NK-92 (cell line): ENCODE data around the gene EYA2.

Experiments used
- DNase-seq: peaks from one replicate; lab custom pipeline; 2025; ENCODE audit not compliant: unreplicated experiment; lab: John Stamatoyannopoulos, UW

Gene EYA2

DNA sequence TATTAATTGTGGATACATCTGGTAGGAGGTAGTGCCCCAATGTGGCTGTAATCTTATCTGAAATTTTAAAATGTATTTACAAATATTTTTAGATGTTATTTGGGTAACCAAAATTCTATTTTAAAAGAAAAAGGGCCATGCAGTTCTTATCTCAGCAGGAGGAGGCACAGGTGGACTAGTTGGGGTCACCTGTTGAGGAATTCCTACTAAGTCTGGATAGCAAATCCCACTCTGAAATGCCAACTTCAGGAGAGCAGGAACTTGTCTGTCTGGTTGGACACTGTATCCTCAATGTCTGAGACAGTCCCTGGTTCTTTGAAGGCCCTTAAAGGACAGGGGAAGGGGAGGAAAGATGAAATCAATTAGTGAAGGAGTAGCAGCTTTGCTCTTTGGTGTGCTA is 82.6 kb downstream of the EYA2 start:
- DNase-seq, result no peak

DNA sequence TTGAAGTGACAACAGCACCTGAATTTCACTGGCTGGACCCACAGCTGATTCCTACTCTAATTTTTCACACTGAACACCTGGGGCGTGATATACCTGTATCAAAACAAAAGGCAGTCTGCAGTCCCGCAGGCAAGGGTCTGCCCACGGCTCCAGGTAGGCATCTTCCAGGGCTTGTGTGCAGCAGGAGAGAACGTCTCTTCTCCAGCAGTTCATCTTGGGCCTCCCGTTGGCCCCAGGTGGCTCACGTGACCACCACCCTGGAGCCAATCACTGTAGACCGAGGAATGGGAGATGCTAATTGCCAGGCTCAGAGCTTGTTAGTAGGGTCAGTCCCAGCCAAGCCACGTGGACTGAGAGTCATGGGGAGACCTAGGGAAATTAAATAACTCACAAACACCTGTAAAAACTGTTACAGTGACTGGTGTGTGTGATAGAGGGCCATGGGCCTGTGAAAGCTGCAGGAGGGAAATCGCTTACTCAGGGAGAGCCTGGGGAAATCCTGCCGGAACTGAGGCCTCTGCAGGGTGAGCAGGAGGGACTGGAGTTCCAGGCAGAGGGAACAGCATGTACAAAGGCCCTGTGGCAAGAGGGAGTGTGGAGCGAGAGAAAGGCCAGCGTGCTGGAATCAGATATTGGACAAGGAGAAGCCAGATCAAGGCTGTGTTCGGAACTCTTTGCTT is 83.4 kb downstream of the EYA2 start:
- no peak for DNase-seq

DNA sequence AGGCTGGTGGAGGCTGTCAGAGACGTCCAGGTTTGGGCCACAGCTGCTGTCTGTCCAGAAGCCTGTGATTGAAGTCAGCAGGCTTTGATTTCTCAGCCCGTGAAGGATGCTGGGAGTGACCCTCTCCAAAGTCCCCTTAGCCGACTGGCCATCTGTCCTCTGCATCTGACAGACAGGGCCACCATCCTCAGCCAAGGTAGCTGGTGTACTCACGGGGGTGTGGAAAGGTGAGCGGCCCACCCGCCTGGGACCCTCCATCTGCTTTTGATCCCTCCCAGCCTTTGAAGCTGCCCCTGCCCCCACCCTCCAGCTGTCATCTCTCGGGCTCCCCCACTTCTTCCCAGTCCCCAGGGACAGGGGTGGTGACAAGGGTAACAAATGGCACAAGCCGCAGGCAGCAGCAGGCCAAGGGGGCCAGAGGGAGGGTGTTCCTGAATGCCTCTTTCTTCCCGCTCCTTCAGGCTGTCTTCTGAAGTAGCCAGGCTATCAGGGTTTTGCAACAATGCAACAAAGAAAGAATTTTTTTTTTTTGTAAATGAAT is 84.4 kb downstream of the EYA2 start:
- no peak for DNase-seq

DNA sequence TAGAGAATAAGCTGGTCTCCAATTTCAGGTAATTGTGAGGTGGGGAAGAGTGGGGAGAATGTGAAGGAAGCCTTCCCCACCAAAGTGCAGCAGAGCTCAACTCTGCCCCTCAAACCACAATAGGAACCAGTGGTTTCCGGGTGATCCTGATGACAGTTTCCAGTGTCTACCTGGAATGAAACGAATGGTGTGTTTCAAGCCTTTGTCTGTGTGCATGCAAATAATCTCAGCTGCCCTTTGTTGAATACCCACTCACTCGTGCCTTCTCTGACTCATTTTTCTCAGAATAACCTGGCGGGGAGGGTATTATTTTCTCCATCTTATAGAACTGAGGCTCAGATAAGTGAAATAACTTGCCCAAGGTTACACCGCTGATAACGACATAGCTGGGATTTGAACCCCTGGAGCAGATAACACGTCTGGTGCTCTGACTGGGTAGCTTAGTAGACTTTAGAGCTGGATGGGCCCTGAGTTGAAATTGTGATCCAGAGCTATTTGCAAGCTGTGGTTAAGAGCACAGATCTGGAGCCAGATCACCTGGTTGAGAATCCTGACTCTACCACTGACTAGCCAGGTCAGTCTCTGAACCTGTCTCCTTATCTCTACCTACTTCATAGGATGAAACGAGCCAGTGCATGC is 85.1 kb downstream of the EYA2 start:
- DNase-seq, result no peak

DNA sequence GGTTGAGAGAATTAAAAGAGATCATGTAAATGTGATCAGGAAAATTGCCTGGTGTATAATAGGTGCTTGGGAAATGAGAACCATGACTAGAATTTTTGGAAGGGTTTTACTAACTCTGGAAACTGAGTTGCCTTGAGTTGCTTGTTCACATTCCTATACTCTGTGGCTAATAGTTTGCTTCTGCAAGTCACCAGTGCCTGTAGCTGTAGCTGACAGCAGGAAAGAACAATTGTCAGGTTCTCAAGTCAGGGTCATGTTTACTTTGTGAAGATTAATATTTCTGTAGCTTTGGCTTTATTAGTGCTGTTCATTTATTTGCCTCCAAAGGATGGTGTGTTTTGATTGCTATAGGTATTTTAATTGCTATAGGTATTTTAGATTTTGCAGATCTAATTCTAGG is 86.5 kb downstream of the EYA2 start:
- no peak for DNase-seq

DNA sequence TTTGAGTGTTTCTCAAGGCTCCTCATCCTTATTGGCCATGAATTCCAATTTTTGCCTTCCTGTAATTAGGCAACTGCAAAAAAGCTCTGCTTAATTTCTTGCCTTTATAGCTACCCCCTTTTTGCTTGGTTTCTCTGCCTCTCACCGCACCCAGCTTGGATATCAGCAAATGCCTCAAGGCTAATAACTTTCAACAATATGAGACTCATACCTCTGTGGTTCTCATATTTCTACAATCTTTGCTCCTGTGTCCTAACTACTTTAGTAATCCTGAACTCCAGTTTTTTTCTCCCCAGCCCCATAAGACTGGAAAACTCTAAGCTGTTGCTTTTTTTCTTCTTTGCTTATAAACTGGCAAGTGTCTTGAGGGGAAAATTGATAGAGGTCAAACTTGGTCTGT is 88.8 kb downstream of the EYA2 start:
- no peak for DNase-seq

DNA sequence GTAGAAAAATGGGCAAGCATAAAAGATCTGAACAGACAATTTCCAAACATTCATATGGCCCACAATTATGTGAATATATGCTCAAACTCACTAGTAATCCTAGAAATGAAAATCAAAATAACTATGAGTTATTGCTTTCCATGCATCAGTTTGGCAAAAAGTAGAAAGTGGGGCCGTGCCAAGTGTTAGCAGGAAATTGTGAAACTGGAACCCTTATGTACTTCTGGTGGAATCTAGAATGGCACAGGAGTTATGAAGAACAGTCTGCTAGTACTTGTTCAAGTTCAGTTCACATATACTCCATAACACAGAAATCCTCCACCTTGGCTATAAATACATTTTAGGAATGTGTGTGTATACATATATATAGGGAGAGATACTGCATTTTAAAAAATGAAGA is 89.8 kb downstream of the EYA2 start:
- no peak for DNase-seq

DNA sequence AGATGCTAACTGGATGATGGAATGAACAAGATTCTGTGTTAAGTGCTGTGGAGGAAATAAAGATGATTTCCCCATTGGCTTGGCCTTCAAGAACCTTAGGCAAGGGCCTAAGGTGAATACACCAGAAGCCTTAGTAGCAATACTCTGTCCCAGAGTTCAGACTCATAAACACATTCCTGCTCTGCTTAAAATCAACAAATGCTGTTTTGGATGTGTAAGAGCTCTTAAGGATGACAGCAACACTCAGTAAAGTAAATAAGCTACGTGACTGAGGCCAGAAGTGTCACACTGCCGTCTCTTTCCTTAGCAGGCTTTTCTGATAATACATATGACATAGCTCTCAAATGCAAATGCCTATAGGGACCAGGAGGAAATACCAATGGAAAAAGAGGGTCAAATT is 90.6 kb downstream of the EYA2 start:
- DNase-seq, result no peak

DNA sequence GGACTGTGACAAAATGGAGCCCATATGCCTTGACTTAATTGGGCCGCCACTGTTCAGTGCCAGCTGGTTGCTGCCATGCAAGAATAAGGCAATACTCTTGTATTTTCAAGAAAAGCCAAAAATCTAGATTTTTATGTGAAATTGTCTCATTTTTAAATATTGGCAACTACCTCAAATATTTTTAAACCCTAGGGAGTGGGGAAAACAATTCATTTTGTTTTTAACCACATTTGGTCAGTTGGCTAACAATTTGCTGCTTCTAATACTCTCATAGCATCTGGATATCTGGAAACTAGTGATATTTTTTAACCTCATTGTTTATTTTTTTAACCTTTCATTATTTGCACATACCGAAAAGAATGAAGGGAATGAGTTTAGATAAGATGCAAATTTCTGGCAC is 91.0 kb downstream of the EYA2 start:
- DNase-seq, result no peak

DNA sequence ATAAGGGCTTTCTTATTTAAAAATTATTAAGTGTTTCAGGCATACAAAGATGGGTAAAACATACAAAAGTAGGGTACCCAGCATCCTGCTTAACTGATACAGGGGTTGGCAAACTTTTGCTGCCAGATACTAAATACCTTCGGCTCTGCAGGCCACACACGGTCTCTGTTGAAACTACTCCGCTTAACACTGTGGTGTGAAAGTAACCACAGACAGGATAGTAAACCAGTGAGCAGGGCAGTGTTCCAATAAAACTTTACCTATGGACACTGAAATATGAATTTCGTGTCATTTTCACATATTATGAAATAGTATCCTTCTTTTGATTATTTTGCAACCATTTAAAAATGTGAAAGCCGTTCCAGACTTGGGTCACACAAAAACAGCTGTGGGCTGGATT is 92.4 kb downstream of the EYA2 start:
- DNase-seq, result no peak

DNA sequence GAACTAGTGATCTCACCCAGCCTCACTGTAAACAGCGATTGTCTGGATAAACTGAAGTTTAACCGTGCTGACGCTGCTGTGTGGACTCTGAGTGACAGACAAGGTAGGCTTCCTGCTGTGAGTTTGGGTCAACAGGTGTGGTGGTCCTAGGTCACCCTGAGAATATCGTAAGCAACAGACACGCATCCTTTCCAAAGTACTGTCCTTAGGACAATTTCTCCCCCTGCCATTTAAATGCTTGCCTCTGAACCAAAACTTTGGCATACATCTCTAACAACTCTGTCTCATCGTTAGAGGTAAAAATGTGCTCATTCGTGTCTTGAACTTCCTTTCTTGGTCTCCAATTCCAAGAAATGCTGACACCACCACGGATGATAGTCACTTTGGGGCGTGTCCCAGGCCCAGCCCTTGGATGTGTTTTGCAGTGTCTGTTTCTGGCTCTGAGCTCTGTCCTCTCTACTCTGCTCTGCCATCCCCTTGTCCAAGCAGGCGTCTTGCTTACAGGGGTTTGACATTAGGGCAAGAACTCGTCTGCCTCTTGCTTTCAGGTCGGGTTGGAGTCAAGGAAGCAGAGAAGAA is 95.5 kb downstream of the EYA2 start:
- no peak for DNase-seq

DNA sequence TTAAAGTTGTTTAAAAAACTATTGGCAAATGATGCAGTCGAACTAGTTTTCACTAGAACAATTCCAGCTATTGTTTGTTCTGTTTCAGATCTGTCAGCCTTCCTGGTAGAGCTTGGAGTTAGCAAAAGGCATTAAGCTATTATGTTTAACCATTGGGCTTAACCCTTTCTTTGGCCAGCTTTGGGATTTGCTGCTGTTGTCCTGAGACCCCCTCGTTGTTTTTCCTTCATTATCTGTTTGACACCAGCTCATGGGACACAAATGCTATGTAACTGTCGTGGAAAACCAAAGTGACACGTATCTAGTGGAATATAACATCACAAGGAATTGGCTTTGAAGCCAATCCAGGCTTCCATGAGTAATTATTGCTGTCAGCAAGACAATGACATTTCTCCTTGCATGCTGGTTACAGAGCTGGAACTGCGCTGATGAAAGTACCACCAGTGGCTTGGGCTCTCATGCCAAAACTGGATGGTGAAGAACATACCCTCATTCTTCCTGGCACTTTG is 96.0 kb downstream of the EYA2 start:
- no peak for DNase-seq

DNA sequence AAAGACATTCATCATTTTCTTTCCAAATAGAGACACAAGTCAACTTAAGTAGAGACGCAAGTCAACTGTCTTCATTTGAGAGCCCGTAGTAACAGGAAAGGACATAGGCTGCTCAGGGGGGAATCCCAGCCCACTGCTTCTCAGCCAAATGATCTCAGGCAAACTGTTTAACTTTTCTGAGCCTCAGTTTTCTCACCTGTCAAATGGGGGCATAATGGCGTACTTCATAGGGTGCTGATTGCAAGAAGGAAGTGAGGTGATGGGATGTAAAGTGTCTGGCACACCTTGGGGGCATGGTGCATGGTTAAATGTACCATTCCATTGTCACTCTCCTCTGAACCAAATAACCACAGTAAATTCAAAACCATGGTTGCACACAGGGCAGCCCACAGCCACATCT is 96.5 kb downstream of the EYA2 start:
- DNase-seq, result no peak

DNA sequence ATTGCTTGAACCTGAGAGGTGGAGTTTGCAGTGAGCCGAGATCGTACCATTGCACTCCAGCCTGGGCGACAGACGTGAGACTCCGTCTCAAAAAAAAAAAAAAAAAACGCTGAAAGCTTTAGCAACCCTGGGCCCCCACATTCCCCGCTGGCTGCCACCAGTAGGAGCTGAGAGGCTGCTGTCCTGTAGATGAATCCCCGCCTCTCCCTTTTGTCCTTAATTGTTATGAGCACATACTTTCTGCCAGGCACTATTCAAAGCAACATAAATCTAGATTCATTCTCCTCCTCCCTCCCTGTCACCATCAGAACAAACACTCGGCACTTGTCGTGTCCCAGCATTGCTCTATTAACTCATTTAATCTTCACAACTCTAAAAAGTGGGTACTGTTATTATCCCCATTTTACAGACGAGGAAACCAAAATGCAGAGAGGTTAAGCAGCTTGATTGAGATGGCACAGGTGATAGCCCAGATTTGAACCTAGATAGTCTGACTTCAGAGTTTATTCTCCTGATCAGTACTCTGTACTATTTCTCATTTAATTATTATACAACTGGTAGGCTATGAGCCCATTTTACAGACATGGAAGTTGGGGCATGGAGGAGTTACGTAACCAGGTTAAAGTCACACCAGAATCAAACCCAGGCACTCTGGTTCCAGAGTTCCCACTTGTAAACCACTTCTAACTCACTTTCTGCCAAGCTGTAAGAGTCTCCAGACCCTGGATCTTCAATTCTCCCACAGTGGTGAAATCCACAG is 97.4 kb downstream of the EYA2 start:
- no peak for DNase-seq

DNA sequence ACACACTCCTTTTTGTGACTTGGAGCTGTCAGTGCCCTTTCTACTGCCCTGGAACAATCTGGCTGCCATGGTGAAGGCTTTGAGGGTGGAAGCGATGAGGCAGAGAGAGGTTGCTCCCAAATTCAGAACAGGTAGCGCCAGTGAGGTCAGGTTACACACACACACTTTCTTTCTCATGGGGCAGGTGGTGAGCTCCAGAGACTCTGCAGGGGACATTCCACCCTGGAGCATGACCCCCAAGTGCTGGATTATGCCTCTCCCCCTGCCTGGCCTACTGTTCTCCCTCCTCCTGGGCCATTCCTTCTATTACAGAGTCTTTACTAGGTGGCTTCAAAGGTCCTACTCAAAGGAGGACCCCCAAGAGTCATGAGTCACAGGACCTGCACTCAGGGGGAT is 98.0 kb downstream of the EYA2 start:
- no peak for DNase-seq

DNA sequence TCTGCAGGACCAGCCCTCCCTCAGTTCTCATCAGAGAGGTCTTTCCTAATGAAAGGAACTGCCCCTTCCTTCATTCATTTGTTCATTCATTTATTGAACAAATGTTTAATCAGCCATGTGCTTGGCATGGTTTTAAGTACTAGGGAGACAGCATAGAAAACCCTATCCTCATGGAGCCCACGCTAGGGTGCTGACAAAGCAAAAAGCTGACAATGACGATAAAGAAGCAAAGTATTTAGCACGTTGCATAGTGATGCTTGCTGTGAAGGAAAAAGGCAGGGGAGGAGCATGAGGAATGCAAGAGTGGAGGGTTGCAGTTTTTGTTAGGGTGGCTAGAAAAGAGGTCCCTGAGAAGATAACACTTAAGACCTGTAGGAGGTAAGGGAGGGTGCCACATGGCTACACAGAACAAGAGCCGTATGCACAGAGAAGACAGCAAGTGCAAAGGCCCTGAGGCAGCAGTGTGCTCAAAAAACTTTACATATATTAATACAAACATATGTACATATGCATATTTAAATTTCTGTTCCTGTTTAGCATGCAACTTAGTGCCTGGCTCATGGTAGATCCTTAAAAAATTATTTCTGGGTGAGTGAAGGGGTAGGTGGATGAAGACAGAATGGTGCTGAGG is 98.9 kb downstream of the EYA2 start:
- no peak for DNase-seq

DNA sequence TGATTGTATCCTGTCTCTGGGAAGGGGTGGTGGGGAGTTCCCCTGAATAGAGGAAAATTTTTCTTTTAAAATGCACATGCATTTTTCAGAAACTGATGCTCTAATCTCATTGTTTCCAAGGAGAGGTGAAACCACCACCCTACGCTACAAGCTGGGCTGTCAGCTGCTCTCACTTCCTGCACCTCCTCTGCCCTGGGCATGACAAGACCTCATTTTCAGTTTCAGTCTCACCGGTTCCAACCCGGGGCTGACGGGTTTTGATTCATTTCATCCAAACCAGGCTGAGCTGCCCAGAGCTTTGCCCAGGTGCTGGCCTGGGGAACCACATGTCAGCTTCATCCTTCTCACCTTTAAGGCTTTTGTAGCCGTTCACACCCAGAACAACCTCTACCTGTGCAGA is 99.7 kb downstream of the EYA2 start:
- no peak for DNase-seq

DNA sequence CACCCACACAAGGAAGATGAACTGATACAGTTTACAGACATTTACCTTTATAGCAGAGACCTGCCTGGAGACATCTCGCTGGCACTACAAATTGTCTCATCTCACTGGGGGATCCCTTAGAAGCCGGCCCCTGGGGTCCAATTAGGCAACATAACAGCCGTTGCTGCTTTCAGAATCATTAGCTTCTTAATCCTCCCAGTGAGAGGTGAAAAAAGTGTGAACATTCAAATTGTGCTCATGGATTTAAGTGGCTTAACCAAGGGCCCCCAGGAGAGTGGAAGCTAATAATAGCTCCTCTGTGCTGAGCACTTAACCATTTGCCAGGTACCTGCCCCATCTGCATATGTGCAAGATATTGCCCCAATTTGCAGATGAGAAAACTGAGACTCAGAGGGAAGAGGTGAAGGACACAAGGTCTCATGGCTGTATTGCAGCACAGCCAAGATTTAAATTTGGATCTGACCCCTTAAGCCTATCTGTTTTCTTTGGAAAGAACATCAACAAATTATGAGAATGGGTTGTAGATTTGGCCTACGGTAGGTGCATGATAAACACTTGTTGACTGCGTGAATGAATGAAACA is 101.0 kb downstream of the EYA2 start:
- no peak for DNase-seq

DNA sequence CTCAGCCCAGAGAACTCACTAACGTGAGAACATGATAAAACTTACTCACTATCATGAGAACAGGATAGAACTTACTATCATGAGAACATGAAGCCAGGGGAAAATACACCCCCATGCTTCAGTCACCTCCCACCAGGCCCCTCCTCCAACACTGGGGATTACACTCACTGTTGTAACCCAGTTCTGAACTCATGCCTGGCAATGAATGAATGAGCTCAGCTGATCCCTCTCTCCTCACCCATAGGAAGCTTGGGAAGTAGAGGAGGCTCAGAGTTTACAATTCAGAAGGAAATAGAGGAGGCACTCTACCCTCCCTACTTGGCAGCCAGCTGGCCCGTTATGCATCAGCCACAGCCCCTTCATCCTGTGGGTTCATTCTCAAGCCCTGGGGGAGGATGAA is 102.5 kb downstream of the EYA2 start:
- no peak for DNase-seq

DNA sequence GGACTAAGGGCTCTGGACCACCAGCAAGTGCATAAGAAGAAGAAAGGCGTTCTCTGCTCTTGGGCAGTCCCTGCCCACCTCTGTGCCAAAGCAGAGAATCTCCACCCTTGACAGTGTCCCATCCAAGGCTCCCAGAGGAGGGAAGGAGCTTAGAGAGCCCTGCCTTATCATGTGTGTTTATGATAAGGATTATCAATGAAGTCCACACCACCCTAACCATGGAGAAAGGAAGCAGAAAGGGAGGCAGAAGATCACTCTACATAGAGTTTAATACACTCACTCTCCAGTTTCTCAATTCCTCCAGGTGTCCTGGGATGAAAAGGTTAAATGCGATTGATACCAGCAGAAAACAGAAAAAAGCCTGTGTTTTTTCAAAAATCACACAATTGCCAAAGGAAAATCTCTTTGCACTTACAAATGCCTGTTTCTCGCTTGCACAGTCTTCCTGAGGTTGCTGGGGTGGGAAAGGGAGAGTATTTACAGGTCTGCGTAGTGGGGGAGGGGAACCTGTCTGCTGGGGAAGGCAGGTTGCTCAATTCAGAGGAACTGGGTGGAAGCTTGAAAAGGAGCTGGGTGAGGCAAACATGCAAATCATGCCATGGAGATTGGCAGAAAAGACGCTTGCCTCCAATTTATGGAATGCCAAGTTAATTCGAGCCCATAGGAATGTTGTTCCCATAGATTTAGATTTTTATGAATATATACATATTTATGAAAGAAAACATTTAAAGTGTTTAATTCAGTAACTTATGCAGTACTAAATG is 104.0 kb downstream of the EYA2 start:
- DNase-seq, result no peak
